ENCODE data around the gene SIRT6.
A peak's percentile ranks its signal among the peaks of the same experiment; 100 is the strongest.
"Not testable (repeated sequence)": the region's sequence is repeated elsewhere in the genome, so short reads cannot be mapped to it uniquely, and the experiment has no call there.

Gene SIRT6

GRCh38 chr19:4174895-4175668 is 7.3 kb downstream of the SIRT6 start:
- no peak for DNase-seq (ENCODE audit: low read depth)

GRCh38 chr19:4174213-4174894 is 8.0 kb downstream of the SIRT6 start:
- no peak for DNase-seq (ENCODE audit: low read depth)

GRCh38 chr19:4173479-4174212 is 8.7 kb downstream of the SIRT6 start:
- no peak for DNase-seq (ENCODE audit: low read depth)

- peak; percentile 53 for DNase-seq (ENCODE audit: low read depth)
Measured at GRCh38 chr19:4172861-4173473, 9.4 kb downstream of the SIRT6 start.

GRCh38 chr19:4171676-4172075 is 10.7 kb downstream of the SIRT6 start:
- DNase-seq (ENCODE audit: low read depth), result no peak

- no peak for DNase-seq (ENCODE audit: low read depth)
Measured at GRCh38 chr19:4164262-4164661, 18.1 kb downstream of the SIRT6 start.

GRCh38 chr19:4161415-4162077 is 20.8 kb downstream of the SIRT6 start:
- DNase-seq (ENCODE audit: low read depth), result no peak

- DNase-seq (ENCODE audit: low read depth), result not testable (repeated sequence)
Measured at GRCh38 chr19:4157971-4158370, 24.4 kb downstream of the SIRT6 start.

- DNase-seq (ENCODE audit: low read depth), result no peak
Measured at GRCh38 chr19:4157164-4157563, 25.2 kb downstream of the SIRT6 start.

- no peak for DNase-seq (ENCODE audit: low read depth)
Measured at GRCh38 chr19:4154571-4155312, 27.6 kb downstream of the SIRT6 start.

GRCh38 chr19:4152241-4152998 is 29.9 kb downstream of the SIRT6 start:
- no peak for DNase-seq (ENCODE audit: low read depth)

- no peak for DNase-seq (ENCODE audit: low read depth)
Measured at GRCh38 chr19:4151623-4152022, 30.7 kb downstream of the SIRT6 start.

- DNase-seq (ENCODE audit: low read depth), result no peak
Measured at GRCh38 chr19:4149518-4150288, 32.7 kb downstream of the SIRT6 start.

GRCh38 chr19:4144666-4145249 is 37.6 kb downstream of the SIRT6 start:
- no peak for DNase-seq (ENCODE audit: low read depth)

- DNase-seq (ENCODE audit: low read depth), result not testable (repeated sequence)
Measured at GRCh38 chr19:4142916-4143315, 39.4 kb downstream of the SIRT6 start.

- DNase-seq (ENCODE audit: low read depth), result no peak
Measured at GRCh38 chr19:4140237-4140711, 42.1 kb downstream of the SIRT6 start.

GRCh38 chr19:4139614-4140236 is 42.6 kb downstream of the SIRT6 start:
- DNase-seq (ENCODE audit: low read depth), result peak; percentile 77

- DNase-seq (ENCODE audit: low read depth), result no peak
Measured at GRCh38 chr19:4138445-4138844, 43.9 kb downstream of the SIRT6 start.
